GM10266 (cell line): Measurements from ENCODE around the gene WNT16.
A peak's percentile ranks its signal among the peaks of the same experiment; 100 is the strongest.

Experiments
- DNase-seq: peaks from one replicate; pipeline ENCODE4 v3.0.0; 2012; ENCODE audit errors: extremely low spot score
- TF ChIP-seq, protein P1 (sequence below): IDR thresholded peaks from 2 replicates; pipeline ENCODE4 v1.5.1; 2012; ENCODE audit warnings: mild to moderate bottlenecking, low read depth; ENCODE audit not compliant: control insufficient read depth, insufficient read depth; ENCODE audit errors: missing control alignments

The WNT16 gene

DNA sequence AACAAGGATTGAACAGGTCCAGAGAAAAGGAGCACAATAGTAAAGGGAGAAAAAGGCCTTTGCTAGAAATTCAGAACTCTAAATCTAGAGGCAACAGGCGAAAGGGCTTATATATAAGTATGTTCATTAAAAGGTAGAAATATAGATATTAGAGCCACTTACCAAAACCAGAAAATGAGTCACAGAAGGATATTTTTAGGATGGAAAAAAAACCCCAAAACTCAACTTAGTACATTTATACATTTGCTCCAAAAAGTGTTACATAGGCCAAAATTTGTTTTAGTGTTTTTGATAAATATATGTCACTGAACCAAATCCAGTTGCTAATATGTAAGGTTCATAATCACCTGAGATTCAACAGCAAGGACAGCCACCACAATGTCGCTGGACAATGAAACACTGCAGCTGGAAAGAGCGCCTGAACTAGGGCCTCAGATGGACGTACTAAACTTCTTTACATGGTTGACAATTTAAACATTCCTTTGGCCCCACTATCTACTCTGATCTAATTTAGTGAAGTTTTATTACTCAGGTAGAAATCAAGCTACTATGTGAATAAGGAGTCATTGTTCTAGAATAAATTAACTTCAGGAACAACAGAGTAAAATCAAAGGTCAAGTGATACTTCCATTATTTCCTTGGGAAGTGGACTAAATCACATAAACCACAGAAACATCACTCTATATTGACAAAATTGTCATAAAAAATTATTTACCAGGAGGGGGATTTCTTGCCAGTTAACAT is 56.4 kb downstream of the WNT16 start:
- DNase-seq = no peak
- TF ChIP-seq, protein P1, sequence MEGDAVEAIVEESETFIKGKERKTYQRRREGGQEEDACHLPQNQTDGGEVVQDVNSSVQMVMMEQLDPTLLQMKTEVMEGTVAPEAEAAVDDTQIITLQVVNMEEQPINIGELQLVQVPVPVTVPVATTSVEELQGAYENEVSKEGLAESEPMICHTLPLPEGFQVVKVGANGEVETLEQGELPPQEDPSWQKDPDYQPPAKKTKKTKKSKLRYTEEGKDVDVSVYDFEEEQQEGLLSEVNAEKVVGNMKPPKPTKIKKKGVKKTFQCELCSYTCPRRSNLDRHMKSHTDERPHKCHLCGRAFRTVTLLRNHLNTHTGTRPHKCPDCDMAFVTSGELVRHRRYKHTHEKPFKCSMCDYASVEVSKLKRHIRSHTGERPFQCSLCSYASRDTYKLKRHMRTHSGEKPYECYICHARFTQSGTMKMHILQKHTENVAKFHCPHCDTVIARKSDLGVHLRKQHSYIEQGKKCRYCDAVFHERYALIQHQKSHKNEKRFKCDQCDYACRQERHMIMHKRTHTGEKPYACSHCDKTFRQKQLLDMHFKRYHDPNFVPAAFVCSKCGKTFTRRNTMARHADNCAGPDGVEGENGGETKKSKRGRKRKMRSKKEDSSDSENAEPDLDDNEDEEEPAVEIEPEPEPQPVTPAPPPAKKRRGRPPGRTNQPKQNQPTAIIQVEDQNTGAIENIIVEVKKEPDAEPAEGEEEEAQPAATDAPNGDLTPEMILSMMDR = no peak

DNA sequence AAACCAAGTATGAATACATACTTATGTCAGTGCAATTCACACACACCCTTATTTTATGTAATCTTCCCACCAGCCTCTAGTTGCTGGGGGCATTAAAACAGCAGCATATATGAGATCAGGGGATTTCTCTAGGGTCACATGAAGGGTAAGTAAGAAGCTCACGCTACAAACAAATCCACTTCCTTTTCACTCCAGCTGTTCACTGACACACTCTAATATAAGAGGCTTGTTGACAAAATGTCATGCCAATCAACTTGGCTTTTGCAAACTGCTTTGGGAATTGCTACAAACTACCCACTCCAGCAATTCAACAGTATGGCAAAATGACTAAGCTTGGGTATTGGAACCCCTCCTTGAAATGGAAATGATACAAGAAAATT is 57.0 kb downstream of the WNT16 start:
- TF ChIP-seq, protein P1 = no peak

DNA sequence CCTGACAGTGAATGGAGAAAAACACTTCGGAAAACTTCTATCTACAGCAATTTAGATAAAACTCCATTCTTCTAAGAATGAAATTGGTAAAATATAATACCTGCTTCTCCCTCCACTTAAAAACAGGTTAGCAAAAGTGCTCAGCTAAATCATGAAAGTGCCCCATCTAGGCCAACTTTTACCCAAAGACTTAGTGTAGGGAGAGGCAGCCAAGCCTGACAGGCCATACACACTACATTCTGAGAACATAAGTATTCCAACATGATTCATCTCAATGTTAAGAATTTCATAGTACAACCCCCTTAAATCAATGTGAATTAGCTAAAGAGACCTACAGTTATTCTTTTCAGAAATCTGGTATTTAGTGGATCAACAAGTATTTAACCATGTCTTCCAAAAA is 60.1 kb downstream of the WNT16 start:
- TF ChIP-seq, protein P1 = no peak

More for the DNA sequence above, 57.0 kb downstream of the WNT16 start:
- peak; percentile 51 for DNase-seq

GRCh38 chr7:121390109-121390508 is 61.3 kb downstream of the WNT16 start:
- TF ChIP-seq, protein P1 = no peak
- DNase-seq = no peak

More for the DNA sequence above, 60.1 kb downstream of the WNT16 start:
- no peak for DNase-seq

DNA sequence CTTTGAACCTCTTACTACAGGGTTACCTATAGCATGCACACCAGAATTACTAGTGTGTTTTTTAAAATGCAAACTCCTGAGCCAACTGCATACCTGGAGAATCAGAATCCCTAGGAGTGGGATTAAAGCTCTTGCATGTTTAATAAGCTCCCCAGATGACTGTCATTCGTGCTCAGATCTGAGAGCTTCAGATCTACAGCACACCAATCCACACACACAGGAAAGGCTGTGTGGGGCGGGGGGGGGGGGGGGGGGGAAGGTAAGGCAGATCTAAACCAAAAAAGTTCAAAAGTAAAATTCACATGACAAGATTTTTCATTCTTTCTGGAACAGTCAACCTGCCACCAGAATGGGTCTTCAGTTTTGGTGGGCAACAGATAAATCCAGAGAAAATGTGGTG is 61.8 kb downstream of the WNT16 start:
- DNase-seq = no peak
- TF ChIP-seq, protein P1 = no peak
